IPS-20b (cell line): ENCODE data around the gene CCBE1.

Experiments used
- H3K27ac ChIP-seq: one replicate; pipeline ENCODE4 v1.5.1; 2013; ENCODE audit warnings: low read length
- H3K27me3 ChIP-seq: 2 replicates; pipeline ENCODE4 v1.6.1; 2013; ENCODE audit warnings: mild to moderate bottlenecking, low read length, inconsistent platforms; ENCODE audit not compliant: insufficient read depth
- H3K36me3 ChIP-seq: 2 replicates; pipeline ENCODE4 v1.6.1; 2013; ENCODE audit warnings: low read depth, mild to moderate bottlenecking, inconsistent platforms, low read length, moderate library complexity; ENCODE audit not compliant: insufficient read depth
- H3K4me1 ChIP-seq: 2 replicates; pipeline ENCODE4 v1.6.1; 2013; ENCODE audit warnings: mild to moderate bottlenecking, control low read depth, inconsistent platforms, low read length, moderate library complexity; ENCODE audit not compliant: insufficient read depth
- H3K4me3 ChIP-seq: 2 replicates; pipeline ENCODE4 v1.5.1; 2013; ENCODE audit warnings: mild to moderate bottlenecking, low read length, inconsistent platforms
- H3K9ac ChIP-seq: 2 replicates; pipeline ENCODE4 v1.6.1; 2013; ENCODE audit warnings: low read depth, mild to moderate bottlenecking, inconsistent platforms, low read length, moderate library complexity
- H3K9me3 ChIP-seq: 2 replicates; pipeline ENCODE4 v1.6.1; 2013; ENCODE audit warnings: mild to moderate bottlenecking, low read depth, low read length, inconsistent platforms; ENCODE audit not compliant: insufficient read depth

CCBE1 gene

DNA sequence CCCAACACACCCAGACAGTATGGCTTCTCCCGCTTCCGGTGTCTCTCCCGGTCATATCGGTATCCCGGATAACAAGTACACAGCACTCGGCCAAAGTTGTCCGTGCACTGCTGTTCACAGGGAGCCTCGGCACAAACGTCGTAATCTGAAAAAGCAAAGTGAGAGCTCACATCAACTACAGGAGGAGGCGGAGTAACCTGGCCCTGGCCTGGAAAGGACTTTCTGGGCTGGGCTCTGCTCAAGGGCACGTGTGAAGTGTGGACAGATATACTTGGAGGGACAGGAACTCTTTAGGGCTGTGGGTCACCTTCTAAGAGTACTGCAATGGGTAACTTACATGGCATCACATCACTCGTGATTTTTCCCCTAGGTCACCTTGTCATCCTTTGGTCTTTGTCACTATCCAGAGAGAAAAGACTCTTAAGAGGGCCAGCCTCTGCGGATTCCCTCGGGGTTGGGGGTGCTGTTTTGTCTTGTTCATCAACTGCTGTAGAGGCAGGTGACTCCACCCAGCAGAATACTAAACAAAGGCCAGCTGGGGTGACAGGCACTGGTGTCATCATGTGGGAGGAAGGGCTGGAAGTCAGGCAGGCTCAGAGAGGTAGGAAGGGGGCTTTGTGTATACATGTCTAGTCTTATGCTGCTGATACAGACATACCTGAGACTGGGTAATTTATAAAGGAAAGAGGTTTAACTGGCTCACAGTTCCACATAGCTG lies 227.6 kb downstream of the CCBE1 start:
- Histone ChIP-seq H3K27ac (no peak overlapping the region), H3K27me3 (no peaks in the 10 kb centered on the region), H3K36me3 (no peaks in the 10 kb centered on the region), H3K9me3 (no peaks in the 10 kb centered on the region), H3K9ac (no peak overlapping the region), H3K4me1 (no peaks in the 10 kb centered on the region), H3K4me3 (no peak overlapping the region)

DNA sequence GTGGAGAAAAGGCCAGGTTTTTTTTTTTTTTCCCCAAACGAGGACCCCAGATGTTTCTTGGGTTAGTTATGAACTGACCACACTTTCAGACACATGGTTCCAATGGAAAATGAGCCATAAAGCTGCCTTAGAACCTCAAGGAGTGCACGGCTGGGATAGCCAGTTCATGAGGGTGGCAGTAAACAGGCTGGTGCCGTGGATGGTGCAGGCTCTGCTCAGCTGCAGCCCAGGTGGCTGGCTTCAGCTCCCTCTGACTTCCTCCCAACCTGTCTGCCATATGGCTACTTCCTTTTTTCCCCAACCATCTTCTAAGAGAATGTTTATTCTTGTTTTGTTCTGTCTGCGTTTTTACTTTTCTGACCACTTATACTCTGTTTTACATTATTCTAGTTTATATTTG lies 228.4 kb downstream of the CCBE1 start:
- Histone ChIP-seq H3K4me3 (no peak overlapping the region), H3K9ac (no peak overlapping the region), H3K36me3 (no peaks in the 10 kb centered on the region)

DNA sequence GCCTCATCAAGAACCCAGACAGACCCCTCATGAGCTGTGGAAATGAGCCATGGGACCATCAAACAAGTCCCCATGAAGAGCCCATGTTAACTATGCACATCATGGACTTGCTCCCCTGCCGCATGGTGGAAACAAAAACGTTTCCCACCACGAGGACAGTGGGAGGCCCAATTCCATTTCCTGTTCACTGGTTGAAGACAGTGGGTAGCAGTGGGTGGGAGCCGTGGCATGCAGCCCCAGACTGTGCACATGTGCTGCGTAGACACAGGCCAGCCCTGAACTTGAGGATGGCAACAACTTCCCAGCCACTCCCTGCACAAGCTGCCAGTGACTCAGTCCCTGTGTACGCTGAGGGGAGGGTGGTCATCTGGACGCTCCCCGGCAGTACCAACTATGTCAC lies 229.7 kb downstream of the CCBE1 start:
- no peaks in the 10 kb centered on the region for H3K9me3 ChIP-seq
- H3K27ac ChIP-seq, result no peak overlapping the region
- no peak overlapping the region for H3K4me3 ChIP-seq
- no peaks in the 10 kb centered on the region for H3K36me3 ChIP-seq
- H3K4me1 ChIP-seq, result no peaks in the 10 kb centered on the region
- H3K9ac ChIP-seq, result no peak overlapping the region
- no peaks in the 10 kb centered on the region for H3K27me3 ChIP-seq

More for the DNA sequence above, 228.4 kb downstream of the CCBE1 start:
- Histone ChIP-seq H3K4me1 (no peaks in the 10 kb centered on the region), H3K27me3 (no peaks in the 10 kb centered on the region), H3K9me3 (no peaks in the 10 kb centered on the region), H3K27ac (no peak overlapping the region)

DNA sequence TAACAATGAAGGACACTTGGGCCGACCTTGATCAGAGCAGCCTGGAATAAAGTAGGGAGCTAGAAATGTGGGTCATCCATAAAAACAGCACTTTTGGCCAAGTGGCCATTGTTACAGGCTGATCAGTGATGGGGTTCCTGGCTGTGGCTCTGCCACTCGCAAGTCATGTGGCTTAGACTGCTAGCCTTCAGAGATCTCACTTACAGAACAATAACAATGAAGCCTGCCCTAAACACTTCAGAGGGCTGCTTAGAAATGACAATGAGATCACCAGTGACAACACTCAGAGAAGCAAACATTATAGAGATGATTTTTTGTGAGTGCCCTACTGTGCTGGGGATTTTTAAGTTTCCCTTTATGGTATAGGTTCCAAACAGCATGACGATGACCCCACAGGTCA lies 230.2 kb downstream of the CCBE1 start:
- Histone ChIP-seq H3K36me3 (no peaks in the 10 kb centered on the region), H3K9me3 (no peaks in the 10 kb centered on the region), H3K4me1 (no peaks in the 10 kb centered on the region), H3K27me3 (no peaks in the 10 kb centered on the region), H3K9ac (no peak overlapping the region), H3K27ac (no peak overlapping the region), H3K4me3 (no peak overlapping the region)

DNA sequence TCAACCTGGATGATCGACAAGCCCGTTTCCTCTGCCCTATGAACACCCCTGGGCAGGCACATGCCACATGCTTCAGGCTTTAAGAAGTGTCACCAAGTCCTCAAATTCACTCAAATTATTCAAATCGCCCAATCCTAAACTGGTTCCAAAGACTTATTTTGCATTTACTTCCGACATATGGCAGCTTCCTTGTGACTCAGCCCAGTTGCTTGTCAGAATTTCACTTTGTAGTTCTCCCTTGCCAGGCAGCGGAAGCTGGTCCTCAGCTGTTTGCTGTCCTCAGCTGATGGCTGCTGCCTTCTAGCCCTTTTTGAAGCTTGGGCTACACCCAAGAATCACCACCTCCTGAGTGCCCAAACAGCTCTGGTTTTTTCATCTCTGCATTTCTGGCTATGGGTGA lies 232.7 kb downstream of the CCBE1 start:
- no peak overlapping the region for H3K4me3 ChIP-seq

DNA sequence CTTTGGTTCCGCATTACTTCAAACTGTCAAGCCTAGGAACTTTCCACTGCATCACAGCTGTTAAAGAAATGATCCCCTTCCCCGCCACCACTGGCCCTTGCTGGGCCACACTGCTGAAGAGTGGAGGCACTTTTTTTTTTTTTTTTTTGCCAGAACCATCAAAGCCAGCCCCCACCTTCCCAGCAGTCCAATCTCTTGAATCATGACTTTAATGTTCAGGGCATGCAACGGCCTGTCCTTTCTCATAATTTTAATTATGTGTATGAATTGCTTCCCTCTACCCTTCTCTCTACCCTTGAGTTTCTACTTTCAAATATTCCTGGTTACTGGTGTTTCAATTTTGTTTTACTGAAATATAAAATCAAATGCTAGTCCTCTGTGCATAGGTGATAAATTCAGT lies 236.1 kb downstream of the CCBE1 start:
- Histone ChIP-seq H3K27ac (no peak overlapping the region), H3K9ac (no peak overlapping the region), H3K9me3 (no peaks in the 10 kb centered on the region), H3K4me1 (peaks cover 3% of the 10 kb centered on the region; the same call in 1 of the 2 replicates), H3K4me3 (no peak overlapping the region), H3K36me3 (no peaks in the 10 kb centered on the region), H3K27me3 (peaks cover 3% of the 10 kb centered on the region; the same call in 1 of the 2 replicates)

More for the DNA sequence above, 232.7 kb downstream of the CCBE1 start:
- Histone ChIP-seq H3K4me1 (peaks cover 3% of the 10 kb centered on the region; the same call in 1 of the 2 replicates), H3K9ac (no peak overlapping the region), H3K27me3 (no peaks in the 10 kb centered on the region), H3K36me3 (no peaks in the 10 kb centered on the region), H3K27ac (no peak overlapping the region), H3K9me3 (no peaks in the 10 kb centered on the region)

DNA sequence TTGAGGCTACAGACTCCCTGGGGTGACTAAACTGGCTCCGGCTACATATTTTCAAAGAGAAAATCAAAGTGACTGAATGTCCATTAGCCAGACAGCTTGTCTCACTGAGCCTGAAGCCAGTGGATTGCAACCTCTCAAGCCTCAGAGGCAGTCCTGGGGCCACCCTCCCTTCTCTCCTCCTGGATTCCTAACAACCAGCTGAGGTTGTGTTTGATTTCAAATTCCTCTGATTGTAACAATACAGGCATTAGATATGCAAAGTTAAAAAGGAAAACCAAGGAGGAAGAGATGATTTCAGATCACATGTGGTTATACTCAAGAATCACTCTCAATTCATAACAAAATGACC lies 237.2 kb downstream of the CCBE1 start:
- Histone ChIP-seq H3K9ac (no peak overlapping the region), H3K27me3 (peaks cover 3% of the 10 kb centered on the region; the same call in 1 of the 2 replicates), H3K9me3 (no peaks in the 10 kb centered on the region), H3K27ac (no peak overlapping the region), H3K4me3 (no peak overlapping the region), H3K4me1 (peaks cover 3% of the 10 kb centered on the region; the same call in 1 of the 2 replicates), H3K36me3 (no peaks in the 10 kb centered on the region)

DNA sequence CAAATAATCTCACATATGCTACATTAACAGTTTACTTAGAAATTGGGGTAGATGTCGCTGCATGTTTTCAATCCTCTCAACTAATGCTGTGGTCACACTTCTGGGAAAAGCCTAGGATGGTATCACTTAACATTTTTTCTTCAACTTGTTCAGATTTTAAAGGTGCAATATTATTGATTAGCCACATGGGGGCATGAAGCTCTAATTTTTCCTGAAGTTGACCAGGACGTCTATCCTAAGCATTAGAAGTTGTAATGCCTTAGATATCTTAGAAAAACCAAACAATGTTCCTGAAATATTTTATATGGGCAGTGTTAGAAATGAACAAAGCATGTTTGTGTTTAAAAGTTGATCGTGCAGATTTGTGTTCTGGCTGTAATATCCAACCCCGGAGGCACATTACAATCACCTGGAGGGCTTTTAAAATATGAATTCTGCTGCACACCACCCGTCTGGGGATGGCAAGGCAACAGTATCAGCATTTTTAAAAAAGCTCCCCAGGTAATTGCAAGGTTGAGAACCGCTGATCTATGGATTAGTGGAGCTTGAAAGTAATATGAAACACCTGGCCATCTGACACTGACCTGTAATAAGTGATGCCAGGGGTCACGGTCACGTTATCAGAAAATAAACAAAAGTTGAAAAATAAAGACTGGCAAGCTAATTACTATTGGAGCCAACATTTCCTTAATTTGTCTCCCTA lies 237.7 kb downstream of the CCBE1 start:
- Histone ChIP-seq H3K27me3 (peaks cover 3% of the 10 kb centered on the region; the same call in 1 of the 2 replicates), H3K4me3 (no peak overlapping the region), H3K4me1 (peaks cover 3% of the 10 kb centered on the region; the same call in 1 of the 2 replicates), H3K9me3 (no peaks in the 10 kb centered on the region), H3K36me3 (no peaks in the 10 kb centered on the region), H3K27ac (no peak overlapping the region), H3K9ac (no peak overlapping the region)

DNA sequence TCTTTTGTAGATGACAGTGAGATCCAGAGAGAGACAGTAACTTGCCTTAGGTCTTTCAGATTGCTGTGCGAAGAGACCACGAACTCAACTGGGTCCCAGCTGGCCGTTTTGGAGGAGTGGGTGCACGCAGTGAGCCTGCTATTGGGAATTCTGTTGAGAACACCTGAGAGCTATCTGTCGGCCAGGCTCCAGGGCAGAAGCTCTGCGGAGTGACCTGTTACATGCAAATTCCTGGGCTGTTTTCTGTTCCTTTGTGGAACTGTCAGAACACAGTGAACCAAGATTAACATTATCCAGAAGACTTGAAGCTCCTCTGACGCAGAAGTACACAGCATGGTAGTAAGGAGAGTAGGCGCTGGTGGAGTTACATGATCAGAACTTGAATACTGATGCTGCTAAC lies 238.6 kb downstream of the CCBE1 start:
- Histone ChIP-seq H3K27ac (no peak overlapping the region), H3K27me3 (peaks cover 3% of the 10 kb centered on the region; the same call in 1 of the 2 replicates), H3K9ac (no peak overlapping the region), H3K4me1 (peaks cover 3% of the 10 kb centered on the region; the same call in 1 of the 2 replicates), H3K36me3 (no peaks in the 10 kb centered on the region), H3K9me3 (no peaks in the 10 kb centered on the region), H3K4me3 (no peak overlapping the region)

DNA sequence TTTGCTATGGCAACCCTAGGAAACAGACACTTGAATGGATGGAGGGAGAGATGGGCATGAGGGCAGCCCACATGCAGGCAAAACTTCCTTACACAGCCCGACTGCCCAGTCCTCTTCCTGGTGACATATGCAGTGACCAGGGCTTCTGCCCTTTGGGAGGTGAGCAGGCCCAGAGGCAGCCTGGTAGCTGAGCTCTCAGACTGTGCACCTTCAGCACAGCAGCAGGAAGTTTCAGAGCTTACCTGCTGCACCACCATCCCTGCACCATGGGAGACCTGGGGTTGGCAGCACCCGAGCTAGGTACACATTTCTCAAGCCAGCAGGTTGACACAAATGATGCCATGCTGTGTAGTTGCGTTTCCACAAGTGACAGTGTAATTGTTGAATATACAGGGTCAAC lies 240.6 kb downstream of the CCBE1 start:
- Histone ChIP-seq H3K36me3 (no peaks in the 10 kb centered on the region), H3K9ac (no peak overlapping the region), H3K27me3 (peaks cover 3% of the 10 kb centered on the region; the same call in 1 of the 2 replicates), H3K9me3 (no peaks in the 10 kb centered on the region), H3K27ac (no peak overlapping the region), H3K4me3 (no peak overlapping the region), H3K4me1 (peaks cover 3% of the 10 kb centered on the region; the same call in 1 of the 2 replicates)

DNA sequence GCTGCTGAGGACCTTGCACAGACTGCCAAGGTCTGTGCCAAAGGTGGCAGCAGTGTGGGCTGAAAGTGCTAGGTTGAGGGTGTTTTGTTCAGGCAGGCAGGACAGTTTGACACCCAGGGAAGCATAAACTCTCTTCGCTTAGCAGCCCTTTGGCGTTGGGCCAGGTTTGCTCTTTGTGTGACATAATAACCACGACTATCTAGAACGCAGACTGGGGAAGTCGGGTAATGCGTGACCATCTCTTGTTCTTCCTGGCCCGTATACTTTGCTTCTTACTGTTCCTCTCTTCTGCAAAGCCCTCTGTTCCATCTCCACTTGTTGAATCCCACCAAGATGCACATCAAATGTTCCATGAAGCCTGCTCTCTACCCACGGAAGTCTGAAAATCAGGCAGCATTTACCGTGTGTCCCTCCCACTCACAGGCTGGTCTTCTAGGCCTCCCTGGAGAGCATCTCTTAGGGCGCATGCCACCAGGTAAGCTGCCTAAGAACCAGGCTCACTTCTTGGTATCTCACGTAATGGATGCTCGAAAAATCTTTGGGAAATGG lies 241.4 kb downstream of the CCBE1 start:
- Histone ChIP-seq H3K36me3 (no peaks in the 10 kb centered on the region), H3K4me3 (no peak overlapping the region), H3K4me1 (peaks cover 3% of the 10 kb centered on the region; the same call in 1 of the 2 replicates), H3K9ac (no peak overlapping the region), H3K27me3 (peaks cover 3% of the 10 kb centered on the region; the same call in 1 of the 2 replicates), H3K9me3 (no peaks in the 10 kb centered on the region), H3K27ac (no peak overlapping the region)
